ENCODE data around the gene POU2F3. TPM values are rescaled to one million over a fixed set of nuclear protein-coding genes. Genes with fewer than 3 reads are reported as not detected.

Gene POU2F3
- total and polyA plus RNA-seq, 2 of the 4 experiments (the other 2 are of a cell fraction): under 0.01 to 0.09 TPM

GRCh38 chr11:120267319-120267718, 27.4 kb downstream of the POU2F3 start:
- Histone ChIP-seq H3K4me3 (ENCODE audit: insufficient read depth, low read depth, low read length) (no peak overlapping the region), H4K8ac (ENCODE audit: low read depth in 2 of 2, low read length in 2 of 2) (no peak overlapping the region), H2AK9ac (replicated peaks; ENCODE audit: low read depth, low read length, poor library complexity) (no peak overlapping the region), H2BK15ac (ENCODE audit: low read depth, low read length) (no peak overlapping the region), H3K36me3 (ENCODE audit: control insufficient read depth, insufficient read depth, low read length) (no peaks in the 10 kb centered on the region), H3K9ac (ENCODE audit: low read depth, low read length) (no peak overlapping the region), H3K9me3 (ENCODE audit: control insufficient read depth, insufficient read depth, low read length) (no peaks in the 10 kb centered on the region), H3K18ac (ENCODE audit: low read depth, low read length) (no peak overlapping the region), H3K4ac (ENCODE audit: low read depth, low read length) (no peak overlapping the region), H3K56ac (ENCODE audit: extremely low read depth, insufficient read depth, low read length) (no peak overlapping the region), H4K20me1 (ENCODE audit: insufficient read depth, low read length) (no peaks in the 10 kb centered on the region), H3K27me3 (ENCODE audit: control insufficient read depth, insufficient read depth, low read length) (peaks cover 36% of the 10 kb centered on the region), H3K4me2 (ENCODE audit: low read depth, low read length) (no peak overlapping the region), H3K9me1 (ENCODE audit: insufficient read depth, low read length) (no peaks in the 10 kb centered on the region), H4K5ac (ENCODE audit: low read depth, low read length) (no peak overlapping the region), H2AK5ac (ENCODE audit: low read depth, low read length) (no peak overlapping the region), H3K23ac (ENCODE audit: low read depth, low read length) (no peak overlapping the region), H2BK5ac (ENCODE audit: low read depth, low read length, poor library complexity, severe bottlenecking) (no peak overlapping the region), H4K91ac (ENCODE audit: insufficient read depth, low read depth, low read length) (no peak overlapping the region), H2AFZ (replicated peaks; ENCODE audit: low read length, poor library complexity) (no peak overlapping the region), H3K79me1 (ENCODE audit: low read depth in 1 of 2, low read length in 2 of 2) (no peaks in the 10 kb centered on the region), H2BK20ac (ENCODE audit: low read depth, low read length) (no peak overlapping the region), H2BK120ac (ENCODE audit: low read depth, low read length) (no peak overlapping the region), H3K14ac (replicated peaks; ENCODE audit: low read depth, low read length) (no peak overlapping the region), H3K27ac (ENCODE audit: insufficient read depth, low read length) (no peak overlapping the region), H3K4me1 (ENCODE audit: control insufficient read depth, insufficient read depth, low read length) (no peaks in the 10 kb centered on the region)
- ChIA-PET POLR2A (ENCODE audit: unreplicated experiment) (no interaction called here), CTCF (interaction anchor here (0.6 to 1.1 kb wide), 2 partner anchors 10 to 167 kb away, joined by 3 read pairs; no protein-coding TSS in a partner anchor)
- intact Hi-C loops (cut with micrococcal nuclease) (no loop called here), in situ Hi-C loops (cut with MboI; ENCODE audit: low sequenced_read_pairs) (no loop called here), dilution Hi-C loops (cut with HindIII; ENCODE audit: low sequenced_read_pairs, unreplicated experiment) (no loop called here)
- no TSS peak for BruUV-seq (replicated peaks)
- no CpG with 5 or more reads among the region's 2 CpGs for WGBS, 2 experiments (ENCODE audit: extremely low coverage in 2 of 2, insufficient read length in 1 of 2)
- ATAC-seq (ENCODE audit: low read depth): no peak
- TF ChIP-seq SMC3 (IDR thresholded peaks at IDR 0.05; ENCODE audit: low read depth, low read length) (no peak), POLR2A (IDR thresholded peaks at IDR 0.05; ENCODE audit: low read depth, low read length) (no peak)
- DNase-seq: no peak
